SK-N-MC (cell line): ENCODE results near the gene VAV2.

ENCODE experiments used
- DNase-seq: peaks from one replicate; pipeline ENCODE4 v3.0.0-alpha.2; 2011; ENCODE audit warnings: low read depth, low spot score
- H3K27ac ChIP-seq: fragments of 200-600 bp; sonication (generic); 2 replicates; pipeline ENCODE4 v1.5.1; 2016; ENCODE audit warnings: mixed run types
- H3K36me3 ChIP-seq: fragments of 200-600 bp; sonication (generic); 2 replicates; pipeline ENCODE4 v1.6.1; 2017; ENCODE audit warnings: antibody characterized with exemption, low read length, mixed read lengths; ENCODE audit not compliant: insufficient read depth
- H3K4me3 ChIP-seq: fragments of 200-600 bp; sonication (generic); 2 replicates; pipeline ENCODE4 v1.5.1; 2016
- H3K9ac ChIP-seq: fragments of 200-600 bp; sonication (generic); 2 replicates; pipeline ENCODE4 v1.8.0; 2017; ENCODE audit warnings: mixed run types, mixed read lengths; ENCODE audit not compliant: insufficient read length
- H3K9me3 ChIP-seq: fragments of 200-600 bp; sonication (generic); 2 replicates; pipeline ENCODE4 v1.6.1; 2017; ENCODE audit warnings: low read depth, mild to moderate bottlenecking, antibody characterized with exemption, low read length, moderate library complexity, mixed read lengths
- EZH2 ChIP-seq: fragments of 200-600 bp; sonication (generic); IDR thresholded peaks from one replicate; pipeline ENCODE4 v1.6.1; 2017; ENCODE audit warnings: antibody characterized with exemption
- FOXP2 ChIP-seq: optimal IDR thresholded peaks from 2 replicates; pipeline ENCODE3; 2011; ENCODE audit warnings: mild to moderate bottlenecking, moderate library complexity; ENCODE audit not compliant: insufficient read depth; ENCODE audit errors: extremely low read length, control extremely low read depth
- POLR2AphosphoS5 ChIP-seq: IDR thresholded peaks from 2 replicates; pipeline ENCODE4 v1.6.1; 2012; ENCODE audit warnings: mild to moderate bottlenecking, low read depth, low read length, borderline replicate concordance

VAV2 gene

GRCh38 chr9:133821601-133822429, 170.3 kb downstream of the VAV2 start:
- no peak for DNase-seq
- TF ChIP-seq POLR2AphosphoS5 (no peak), FOXP2 (no peak)
- Histone ChIP-seq H3K36me3 (no peaks in the 10 kb centered on the region), H3K9ac (no peak overlapping the region), H3K9me3 (no peaks in the 10 kb centered on the region), H3K4me3 (no peak overlapping the region), H3K27ac (no peak overlapping the region)

GRCh38 chr9:133819923-133820322, 172.2 kb downstream of the VAV2 start:
- H3K4me3 ChIP-seq = no peak overlapping the region
- TF ChIP-seq FOXP2 (no peak), EZH2 (no peak), POLR2AphosphoS5 (no peak)
- H3K9ac ChIP-seq = no peak overlapping the region
- H3K9me3 ChIP-seq = no peaks in the 10 kb centered on the region
- H3K36me3 ChIP-seq = no peaks in the 10 kb centered on the region
- no peak for DNase-seq
- no peak overlapping the region for H3K27ac ChIP-seq

GRCh38 chr9:133818444-133818843, 173.7 kb downstream of the VAV2 start:
- H3K9ac ChIP-seq = no peak overlapping the region
- no peak for TF ChIP-seq EZH2
- TF ChIP-seq POLR2AphosphoS5 = no peak
- TF ChIP-seq FOXP2 = no peak
- H3K9me3 ChIP-seq = no peaks in the 10 kb centered on the region
- H3K36me3 ChIP-seq = no peaks in the 10 kb centered on the region
- H3K4me3 ChIP-seq = no peak overlapping the region
- H3K27ac ChIP-seq = no peak overlapping the region
- no peak for DNase-seq

DNA sequence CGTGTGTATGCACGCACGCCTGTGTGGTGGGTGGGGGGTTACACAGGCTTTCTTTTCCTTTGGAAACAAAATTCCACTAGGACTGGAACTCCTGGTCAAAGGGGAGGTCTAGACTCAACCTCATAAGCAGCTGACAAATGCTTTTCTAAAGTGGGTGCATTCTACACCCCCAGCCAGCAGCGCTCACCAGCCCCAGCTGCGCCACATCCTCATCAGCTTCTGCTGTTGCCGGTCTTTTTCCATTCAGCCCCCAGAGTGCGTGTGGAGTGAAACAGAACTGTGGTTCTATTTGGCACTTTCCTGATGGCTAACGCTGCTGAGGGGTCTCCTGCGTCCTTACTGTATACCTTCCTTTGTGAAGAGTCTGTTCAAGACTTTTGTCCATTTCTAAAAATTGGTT, 176.3 kb downstream of the VAV2 start:
- DNase-seq = no peak
- no peak overlapping the region for H3K27ac ChIP-seq
- H3K9me3 ChIP-seq = no peaks in the 10 kb centered on the region
- no peak overlapping the region for H3K9ac ChIP-seq
- no peaks in the 10 kb centered on the region for H3K36me3 ChIP-seq
- TF ChIP-seq EZH2 = no peak
- TF ChIP-seq FOXP2 = no peak
- TF ChIP-seq POLR2AphosphoS5 = no peak
- H3K4me3 ChIP-seq = no peak overlapping the region

DNA sequence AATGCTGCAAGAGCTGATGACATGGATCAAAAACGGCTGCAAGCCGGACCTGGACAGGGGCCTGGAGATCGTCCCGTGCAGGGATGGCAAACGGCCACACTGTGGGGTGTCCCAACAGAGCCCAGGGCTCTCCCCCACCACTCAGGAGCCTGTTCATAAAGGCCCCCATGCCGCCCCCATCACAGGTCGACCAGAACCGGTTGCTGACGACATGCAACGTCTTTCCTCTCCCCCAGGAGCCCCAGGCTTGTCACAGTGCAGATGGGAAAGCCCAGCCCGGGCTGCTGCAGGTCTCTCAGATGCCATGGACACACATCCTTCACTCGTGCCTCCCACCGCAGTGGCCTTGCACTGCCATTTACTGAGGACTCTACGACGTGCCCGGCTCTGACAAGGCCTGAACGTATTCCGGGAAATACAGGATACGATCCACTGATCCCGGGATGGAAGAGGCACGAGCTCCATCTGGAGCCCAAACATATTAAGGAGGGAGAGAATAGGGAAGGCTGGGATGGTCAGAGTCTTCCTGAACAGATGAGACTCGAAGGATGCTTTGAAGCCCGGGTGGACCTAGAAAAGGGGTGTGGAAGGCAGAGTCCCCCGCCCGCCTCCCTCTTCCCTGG, 177.4 kb downstream of the VAV2 start:
- no peaks in the 10 kb centered on the region for H3K36me3 ChIP-seq
- H3K4me3 ChIP-seq = no peak overlapping the region
- no peak for TF ChIP-seq POLR2AphosphoS5
- TF ChIP-seq EZH2 = no peak
- H3K9me3 ChIP-seq = no peaks in the 10 kb centered on the region
- H3K9ac ChIP-seq = no peak overlapping the region
- no peak overlapping the region for H3K27ac ChIP-seq
- no peak for DNase-seq

DNA sequence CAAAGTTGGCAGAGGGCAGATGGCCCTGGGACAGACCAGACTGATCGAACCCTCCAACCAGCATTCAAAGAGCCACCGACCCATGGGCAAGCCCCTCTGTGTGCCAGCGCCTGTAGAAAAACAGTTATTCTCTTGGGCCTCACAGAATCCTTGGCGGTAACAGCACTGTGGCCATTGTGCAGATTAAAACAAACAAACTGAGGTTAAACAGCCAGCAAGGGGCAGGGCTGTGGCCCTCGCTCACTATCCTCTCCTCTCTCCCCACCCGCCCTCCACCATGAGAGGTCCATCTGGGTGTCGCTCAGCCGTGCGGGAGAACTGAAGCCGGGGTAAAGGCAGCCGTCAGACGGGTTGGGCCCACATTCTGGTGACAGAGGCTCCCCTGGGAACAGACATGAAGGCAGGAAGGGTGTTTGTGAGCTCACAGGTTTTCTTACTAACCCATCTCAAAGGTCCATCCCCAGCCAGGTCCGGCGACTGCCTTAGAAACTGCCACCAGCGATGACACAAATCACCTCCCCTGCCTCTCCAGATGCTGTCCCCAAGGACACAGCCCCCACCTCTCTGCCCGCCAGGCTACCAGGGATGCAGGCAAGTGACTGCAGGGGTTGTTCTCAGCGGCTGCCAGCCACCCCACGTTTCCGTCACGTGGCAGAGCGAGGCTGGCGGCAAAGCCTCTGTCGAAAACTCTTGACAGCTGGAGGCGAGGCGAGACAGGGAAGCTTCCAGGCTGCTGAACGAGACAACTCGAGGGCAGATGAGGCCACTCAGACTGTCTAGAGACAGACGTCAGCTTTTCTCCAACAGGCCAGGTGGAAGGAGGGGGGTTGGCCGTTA, 178.2 kb downstream of the VAV2 start:
- DNase-seq = no peak
- Histone ChIP-seq H3K36me3 (no peaks in the 10 kb centered on the region), H3K4me3 (no peak overlapping the region), H3K27ac (no peak overlapping the region), H3K9ac (no peak overlapping the region), H3K9me3 (no peaks in the 10 kb centered on the region)
- no peak for TF ChIP-seq FOXP2
- TF ChIP-seq POLR2AphosphoS5 = no peak
- no peak for TF ChIP-seq EZH2

DNA sequence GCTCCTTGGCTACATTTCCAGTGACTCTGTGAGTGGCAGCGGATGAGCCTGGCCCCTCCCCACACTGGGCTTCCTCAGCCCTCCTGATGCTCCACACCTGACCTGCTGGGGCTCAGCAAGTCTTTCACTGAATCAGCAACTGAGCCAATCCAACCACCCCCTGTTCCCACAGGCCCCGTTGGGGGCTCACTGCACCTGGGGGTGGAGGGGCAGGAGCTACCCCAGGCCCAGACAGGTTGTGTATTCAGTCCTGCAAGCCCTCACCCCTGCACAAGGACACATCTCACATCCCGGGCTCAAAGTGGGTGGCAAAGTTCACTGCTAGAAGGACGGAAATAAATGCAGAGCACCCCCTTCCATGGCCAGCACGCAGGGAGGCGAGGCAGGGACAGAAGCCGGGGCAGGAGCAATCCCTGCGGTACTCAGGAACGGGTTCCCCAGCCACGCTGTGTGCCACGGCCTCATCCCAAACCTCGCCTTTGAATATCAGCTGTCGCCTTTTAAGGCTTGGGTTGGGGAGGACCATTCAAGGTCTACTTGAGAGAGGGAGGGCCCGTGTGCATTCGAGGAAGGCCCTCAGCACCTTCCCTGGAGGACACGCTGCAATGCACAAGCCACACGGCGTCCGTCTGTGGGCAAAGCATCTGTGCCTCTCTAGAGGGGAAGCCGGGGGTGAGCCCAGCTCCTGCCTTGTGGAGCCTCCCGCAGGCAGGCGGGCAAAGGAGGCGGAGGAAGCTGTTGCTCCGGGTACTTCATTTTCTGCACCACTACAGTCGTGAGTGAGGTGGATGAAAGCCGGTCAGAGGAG, 179.0 kb downstream of the VAV2 start:
- no peak for TF ChIP-seq POLR2AphosphoS5
- TF ChIP-seq EZH2 = no peak
- no peak for TF ChIP-seq FOXP2
- H3K27ac ChIP-seq = no peak overlapping the region
- H3K9ac ChIP-seq = no peak overlapping the region

More for the DNA sequence above, 179.0 kb downstream of the VAV2 start:
- Histone ChIP-seq H3K36me3 (no peaks in the 10 kb centered on the region), H3K9me3 (no peaks in the 10 kb centered on the region), H3K4me3 (no peak overlapping the region)
- DNase-seq = no peak
